ENCODE data around the gene CDH4.

DNA sequence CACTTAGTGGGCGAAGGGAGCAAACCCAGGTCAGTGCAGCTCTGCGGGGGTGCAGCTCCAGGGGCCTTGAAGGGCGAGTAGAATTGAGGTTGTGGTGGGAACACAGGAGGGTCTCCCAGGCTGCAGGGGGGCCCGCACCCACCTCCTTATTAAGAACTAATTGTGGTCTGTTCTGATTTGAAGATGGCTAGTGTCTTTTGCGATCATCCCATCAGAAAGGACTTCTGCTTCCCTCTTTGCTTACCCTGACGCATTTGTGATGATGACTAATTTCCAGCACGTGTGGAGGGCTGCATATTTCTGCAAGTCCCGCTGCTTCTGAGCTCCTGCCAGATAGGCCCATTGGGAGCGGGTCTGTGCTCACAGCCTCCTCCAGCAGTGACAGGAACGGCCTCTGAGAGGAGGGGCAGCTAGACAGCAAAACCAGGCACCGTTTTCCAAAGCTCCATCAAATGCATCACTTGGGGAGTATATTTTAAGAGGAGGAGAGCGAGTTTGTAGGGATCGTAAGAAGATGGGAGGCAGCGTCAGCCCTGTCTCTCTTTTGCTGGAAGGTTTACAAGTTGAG is 268.9 kb downstream of the CDH4 start:
- TF ChIP-seq CTCF (conservative IDR thresholded peaks at IDR 0.05) = no peak
- no peak for TF ChIP-seq ZFX (IDR thresholded peaks at IDR 0.05)

All from C4-2B (cell line).